MCF 10A (cell line): ENCODE results near the gene HPCAL1. TPM values are rescaled to one million over a fixed set of nuclear protein-coding genes. Genes with fewer than 3 reads are reported as not detected.

ENCODE experiments used
- BruUV-seq: library from RNA; stranded (reverse); fragments of 400-500 nt; replicated peaks from 2 replicates; lab custom pipeline; 2021; lab: Mats Ljungman, UMichigan
- CTCF ChIA-PET: fragments of 300-600 bp; sonication (Branson Sonifier 250); formaldehyde crosslinking; extraction: SDS; loops from one replicate; lab custom pipeline; 2021; ENCODE audit warnings: antibody characterized with exemption, inconsistent platforms; lab: Yijun Ruan, JAX
- POLR2A ChIA-PET: fragments of 300-600, 350-650 bp; sonication (Branson Sonifier 250); formaldehyde crosslinking; extraction: SDS; loops from one replicate; lab custom pipeline; 2020; ENCODE audit warnings: antibody characterized with exemption, inconsistent platforms; lab: Yijun Ruan, JAX
- DNase-seq: peaks from one replicate; pipeline ENCODE4 v3.0.0-alpha.2; 2018; ENCODE audit not compliant: unreplicated experiment
- H3K27ac Mint-ChIP-seq: one replicate; pipeline ENCODE4 v1.8.0; 2022; ENCODE audit warnings: mild to moderate bottlenecking, low read depth, mixed read lengths; ENCODE audit not compliant: unreplicated experiment
- H3K27me3 Mint-ChIP-seq: one replicate; pipeline ENCODE4 v1.8.0; 2022; ENCODE audit warnings: mixed read lengths; ENCODE audit not compliant: insufficient read depth, unreplicated experiment
- H3K36me3 Mint-ChIP-seq: one replicate; pipeline ENCODE4 v1.8.0; 2022; ENCODE audit warnings: mild to moderate bottlenecking, moderate library complexity, mixed read lengths; ENCODE audit not compliant: insufficient read depth, unreplicated experiment
- H3K4me1 Mint-ChIP-seq: one replicate; pipeline ENCODE4 v1.8.0; 2022; ENCODE audit warnings: mixed read lengths; ENCODE audit not compliant: insufficient read depth, unreplicated experiment
- H3K4me3 Mint-ChIP-seq: one replicate; pipeline ENCODE4 v1.8.0; 2022; ENCODE audit warnings: mild to moderate bottlenecking, moderate library complexity, mixed read lengths; ENCODE audit not compliant: unreplicated experiment
- H3K9me3 Mint-ChIP-seq: one replicate; pipeline ENCODE4 v1.8.0; 2022; ENCODE audit warnings: mixed read lengths; ENCODE audit not compliant: unreplicated experiment
- CTCF ChIP-seq: fragments of 200-600 bp; IDR thresholded peaks from one replicate; pipeline ENCODE4 v1.8.0; 2022; ENCODE audit warnings: antibody characterized with exemption, mild to moderate bottlenecking; ENCODE audit not compliant: unreplicated experiment
- intact Hi-C: fragments of 100-400 bp; cut with micrococcal nuclease; formaldehyde crosslinking; loops from 2 replicates; pipeline ENCODE4 v1.14.1; 2022
- total RNA-seq: library from RNA; stranded (reverse); gene quantifications from 2 replicates; pipeline ENCODE4 v1.2.3, GENCODE V29; 2022

The HPCAL1 gene
- total RNA-seq, 1 experiment from 2014 or later: 144 TPM

GRCh38 chr2:10309286-10309685 is 6.6 kb downstream of the HPCAL1 start:
- CTCF ChIA-PET: interaction anchor here (0.9 kb wide), 1 partner anchor 10 kb away, joined by 3 read pairs; no protein-coding TSS in a partner anchor

GRCh38 chr2:10310309-10310888 is 7.7 kb downstream of the HPCAL1 start:
- no peak for TF ChIP-seq CTCF
- Mint-ChIP-seq H3K36me3 (no peaks in the 10 kb centered on the region), H3K27me3 (no peaks in the 10 kb centered on the region), H3K27ac (no peak overlapping the region), H3K4me3 (no peak overlapping the region), H3K4me1 (peaks cover 35% of the 10 kb centered on the region), H3K9me3 (no peaks in the 10 kb centered on the region)
- intact Hi-C loops: no loop called here
- CTCF ChIA-PET: interaction anchor here (0.7 kb wide), 1 partner anchor 380 kb away, joined by 5 read pairs; no protein-coding TSS in a partner anchor
- POLR2A ChIA-PET: interaction anchor here (0.6 to 1.2 kb wide), 2 partner anchors 18 to 77 kb away, joined by 3 read pairs; no protein-coding TSS in a partner anchor
- DNase-seq: no peak
- no TSS peak for BruUV-seq

More at GRCh38 chr2:10309286-10309685, 6.6 kb downstream of the HPCAL1 start:
- DNase-seq: no peak
- Mint-ChIP-seq H3K27ac (no peak overlapping the region), H3K4me3 (no peak overlapping the region), H3K9me3 (no peaks in the 10 kb centered on the region), H3K4me1 (peaks cover 39% of the 10 kb centered on the region), H3K36me3 (no peaks in the 10 kb centered on the region), H3K27me3 (no peaks in the 10 kb centered on the region)
- intact Hi-C loops: no loop called here
- BruUV-seq: no TSS peak
- no peak for TF ChIP-seq CTCF
- POLR2A ChIA-PET: no interaction called here

- H3K4me3 Mint-ChIP-seq: no peak overlapping the region
- no peak for DNase-seq
- TF ChIP-seq CTCF: no peak
- no peaks in the 10 kb centered on the region for H3K9me3 Mint-ChIP-seq
- ChIA-PET POLR2A (interaction anchor here (1.2 kb wide), 1 partner anchor 16 kb away, joined by 3 read pairs; no protein-coding TSS in a partner anchor), CTCF (no interaction called here)
- no peak overlapping the region for H3K27ac Mint-ChIP-seq
- H3K4me1 Mint-ChIP-seq: peaks cover 22% of the 10 kb centered on the region
- no peaks in the 10 kb centered on the region for H3K27me3 Mint-ChIP-seq
- H3K36me3 Mint-ChIP-seq: no peaks in the 10 kb centered on the region
- no TSS peak for BruUV-seq
- intact Hi-C loops: no loop called here
These were observed 9.0 kb downstream of the HPCAL1 start for GRCh38 chr2:10311736-10312135.

- no peak overlapping the region for H3K27ac Mint-ChIP-seq
- ChIA-PET POLR2A (no interaction called here), CTCF (interaction anchor here (0.8 kb wide), 1 partner anchor 9 kb away, joined by 5 read pairs; no protein-coding TSS in a partner anchor)
- H3K9me3 Mint-ChIP-seq: no peaks in the 10 kb centered on the region
- H3K36me3 Mint-ChIP-seq: no peaks in the 10 kb centered on the region
- no peaks in the 10 kb centered on the region for H3K27me3 Mint-ChIP-seq
- no peak for DNase-seq
- no TSS peak for BruUV-seq
- TF ChIP-seq CTCF: no peak
- no peak overlapping the region for H3K4me3 Mint-ChIP-seq
- peaks cover 14% of the 10 kb centered on the region for H3K4me1 Mint-ChIP-seq
- intact Hi-C loops: no loop called here
These were observed 9.8 kb downstream of the HPCAL1 start for GRCh38 chr2:10312437-10312957.
